PC-9 (cell line): ENCODE data around the gene GUCY1A2. TPM values are rescaled to one million over a fixed set of nuclear protein-coding genes. Genes with fewer than 3 reads are reported as not detected.

Source experiments
- BruUV-seq: library from RNA; stranded (reverse); fragments of 400-500 nt; replicated peaks from 2 replicates; lab custom pipeline; 2021; lab: Mats Ljungman, UMichigan
- CTCF ChIA-PET: fragments of 300-600 bp; sonication (Branson Sonifier 250); formaldehyde crosslinking; loops from one replicate; lab custom pipeline; 2022; ENCODE audit warnings: antibody characterized with exemption; lab: Charles Lee
- POLR2A ChIA-PET: fragments of 300-600 bp; sonication (Branson Sonifier 250); formaldehyde crosslinking; loops from one replicate; lab custom pipeline; 2022; ENCODE audit warnings: antibody characterized with exemption; ENCODE audit not compliant: unreplicated experiment; lab: Charles Lee
- DNase-seq, 2 experiments: peaks; one replicate each; pipeline versions ENCODE4 v3.0.0 to v3.0.0-alpha.2; 2015 to 2022; ENCODE audit warnings: mixed read lengths in 1 of 2
- H2AFZ ChIP-seq: fragments of 200-600 bp; sonication (generic); 2 replicates; pipeline ENCODE4 v1.8.1; 2017; ENCODE audit warnings: antibody characterized with exemption
- H3F3A ChIP-seq: fragments of 200-600 bp; sonication (generic); 2 replicates; pipeline ENCODE4 v1.8.1; 2017; ENCODE audit warnings: antibody characterized with exemption, mild to moderate bottlenecking, low read depth; ENCODE audit not compliant: insufficient read depth
- H3K27ac ChIP-seq: fragments of 200-600 bp; sonication (generic); 2 replicates; pipeline ENCODE4 v1.6.1; 2016; ENCODE audit warnings: mixed run types
- H3K27me3 ChIP-seq: fragments of 200-600 bp; sonication (generic); 2 replicates; pipeline ENCODE4 v1.6.1; 2016; ENCODE audit warnings: low read depth, mixed run types; ENCODE audit not compliant: insufficient read depth
- H3K36me3 ChIP-seq: fragments of 200-600 bp; sonication (generic); 2 replicates; pipeline ENCODE4 v1.6.1; 2016; ENCODE audit warnings: low read depth, mixed run types
- H3K4me1 ChIP-seq: fragments of 200-600 bp; sonication (generic); replicated peaks from 2 replicates; pipeline ENCODE4 v1.6.1; 2016; ENCODE audit warnings: mixed run types; ENCODE audit not compliant: insufficient read depth
- H3K4me2 ChIP-seq: fragments of 200-600 bp; sonication (generic); 2 replicates; pipeline ENCODE4 v1.6.1; 2017; ENCODE audit warnings: mixed run types
- H3K4me3 ChIP-seq: fragments of 200-600 bp; sonication (generic); 2 replicates; pipeline ENCODE4 v1.6.1; 2016; ENCODE audit warnings: mixed run types
- H3K79me2 ChIP-seq: fragments of 200-600 bp; sonication (generic); 2 replicates; pipeline ENCODE4 v1.6.1; 2017; ENCODE audit warnings: low read depth, mixed run types
- H3K9me2 ChIP-seq: fragments of 200-600 bp; sonication (generic); 2 replicates; pipeline ENCODE4 v1.8.1; 2017; ENCODE audit warnings: mild to moderate bottlenecking; ENCODE audit not compliant: insufficient read depth
- H3K9me3 ChIP-seq: fragments of 200-600 bp; sonication (generic); 2 replicates; pipeline ENCODE4 v1.8.1; 2016; ENCODE audit warnings: low read depth; ENCODE audit not compliant: insufficient read depth
- H4K20me1 ChIP-seq: fragments of 200-600 bp; sonication (generic); 2 replicates; pipeline ENCODE4 v1.8.1; 2017; ENCODE audit not compliant: insufficient read depth
- EZH2 ChIP-seq: fragments of 200-600 bp; sonication (generic); IDR thresholded peaks from 2 replicates; pipeline ENCODE4 v1.8.0; 2017; ENCODE audit warnings: antibody characterized with exemption, low read depth
- intact Hi-C: fragments of 100-400 bp; cut with micrococcal nuclease; formaldehyde crosslinking; loops from one replicate; pipeline ENCODE4 v1.10.0; 2022; ENCODE audit not compliant: unreplicated experiment
- total RNA-seq: library from RNA; stranded (reverse); gene quantifications from 2 replicates; pipeline ENCODE4 v1.2.3, GENCODE V29; 2021
- TF ChIP-seq, protein P1 (sequence below): fragments of 200-600 bp; sonication (generic); conservative IDR thresholded peaks from 2 replicates; pipeline ENCODE4 v1.6.1; 2017; ENCODE audit warnings: mixed run types, antibody characterized with exemption, mild to moderate bottlenecking, moderate library complexity

Gene GUCY1A2
- total RNA-seq, 1 experiment from 2014 or later, result not detected

DNA sequence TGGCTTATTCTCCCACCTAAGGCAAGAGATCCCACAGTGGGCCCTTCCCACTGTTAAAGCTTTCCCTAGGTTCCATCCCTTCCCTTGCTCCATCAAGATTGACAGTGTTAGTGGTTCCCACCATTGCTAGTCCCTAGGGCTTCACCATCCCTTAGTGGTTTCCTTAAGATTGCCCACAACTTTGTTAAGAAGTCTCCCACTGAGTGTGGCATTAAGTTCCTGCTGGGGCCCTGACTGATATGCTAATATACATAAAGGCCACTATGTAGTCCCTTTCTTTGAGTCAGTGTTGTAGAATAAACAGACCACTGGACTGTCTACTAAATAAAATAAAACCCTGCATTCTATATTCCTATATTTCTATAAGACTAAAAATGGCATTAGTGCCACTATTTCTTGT lies 176.1 kb downstream of the GUCY1A2 start:
- H3K27me3 ChIP-seq, result no peaks in the 10 kb centered on the region
- H3K36me3 ChIP-seq, result no peaks in the 10 kb centered on the region
- CTCF ChIA-PET, result no interaction called here
- H3F3A ChIP-seq, result no peaks in the 10 kb centered on the region
- no peak for DNase-seq
- no TSS peak for BruUV-seq
- no peaks in the 10 kb centered on the region for H4K20me1 ChIP-seq
- no peaks in the 10 kb centered on the region for H3K79me2 ChIP-seq
- no peak overlapping the region for H2AFZ ChIP-seq
- no peaks in the 10 kb centered on the region for H3K4me1 ChIP-seq
- H3K27ac ChIP-seq, result no peak overlapping the region
- POLR2A ChIA-PET, result no interaction called here
- intact Hi-C loops, result no loop called here
- no peak overlapping the region for H3K4me2 ChIP-seq
- H3K9me3 ChIP-seq, result no peaks in the 10 kb centered on the region
- H3K4me3 ChIP-seq, result no peak overlapping the region
- no peak for TF ChIP-seq EZH2
- TF ChIP-seq, protein P1, sequence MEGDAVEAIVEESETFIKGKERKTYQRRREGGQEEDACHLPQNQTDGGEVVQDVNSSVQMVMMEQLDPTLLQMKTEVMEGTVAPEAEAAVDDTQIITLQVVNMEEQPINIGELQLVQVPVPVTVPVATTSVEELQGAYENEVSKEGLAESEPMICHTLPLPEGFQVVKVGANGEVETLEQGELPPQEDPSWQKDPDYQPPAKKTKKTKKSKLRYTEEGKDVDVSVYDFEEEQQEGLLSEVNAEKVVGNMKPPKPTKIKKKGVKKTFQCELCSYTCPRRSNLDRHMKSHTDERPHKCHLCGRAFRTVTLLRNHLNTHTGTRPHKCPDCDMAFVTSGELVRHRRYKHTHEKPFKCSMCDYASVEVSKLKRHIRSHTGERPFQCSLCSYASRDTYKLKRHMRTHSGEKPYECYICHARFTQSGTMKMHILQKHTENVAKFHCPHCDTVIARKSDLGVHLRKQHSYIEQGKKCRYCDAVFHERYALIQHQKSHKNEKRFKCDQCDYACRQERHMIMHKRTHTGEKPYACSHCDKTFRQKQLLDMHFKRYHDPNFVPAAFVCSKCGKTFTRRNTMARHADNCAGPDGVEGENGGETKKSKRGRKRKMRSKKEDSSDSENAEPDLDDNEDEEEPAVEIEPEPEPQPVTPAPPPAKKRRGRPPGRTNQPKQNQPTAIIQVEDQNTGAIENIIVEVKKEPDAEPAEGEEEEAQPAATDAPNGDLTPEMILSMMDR, result no peak
- no peaks in the 10 kb centered on the region for H3K9me2 ChIP-seq

DNA sequence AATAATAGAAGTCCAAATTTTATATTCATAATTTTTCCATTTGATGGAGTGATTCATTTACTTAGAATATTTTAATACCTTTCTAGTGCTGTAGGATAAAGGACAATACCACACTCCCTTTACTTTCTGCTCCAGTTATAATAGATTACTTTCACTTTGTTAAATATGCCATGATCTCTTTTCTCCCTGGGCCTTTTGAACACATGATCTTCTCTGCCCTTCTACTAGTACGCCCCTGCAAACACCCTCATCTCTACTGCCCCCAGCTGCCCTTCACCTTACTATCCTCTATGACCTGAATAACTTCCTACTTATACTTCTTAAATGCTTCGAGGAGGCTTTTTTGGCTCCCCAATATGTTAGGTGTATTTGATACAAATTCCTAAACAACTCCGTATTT lies 177.3 kb downstream of the GUCY1A2 start:
- TF ChIP-seq, protein P1, result no peak
- TF ChIP-seq EZH2, result no peak
- H2AFZ ChIP-seq, result peak overlapping the region; percentile 56; the same call in 1 of the 2 replicates
- no peaks in the 10 kb centered on the region for H3K36me3 ChIP-seq
- no peaks in the 10 kb centered on the region for H4K20me1 ChIP-seq
- H3K27ac ChIP-seq, result no peak overlapping the region
- CTCF ChIA-PET, result no interaction called here
- H3K4me2 ChIP-seq, result peak overlapping the region; percentile 32
- BruUV-seq, result no TSS peak
- intact Hi-C loops, result no loop called here
- no peaks in the 10 kb centered on the region for H3K27me3 ChIP-seq
- no peak for DNase-seq
- no peaks in the 10 kb centered on the region for H3K9me3 ChIP-seq
- no peaks in the 10 kb centered on the region for H3K79me2 ChIP-seq
- H3K9me2 ChIP-seq, result no peaks in the 10 kb centered on the region
- POLR2A ChIA-PET, result no interaction called here
- no peaks in the 10 kb centered on the region for H3F3A ChIP-seq
- H3K4me3 ChIP-seq, result no peak overlapping the region
- H3K4me1 ChIP-seq, result no peaks in the 10 kb centered on the region

DNA sequence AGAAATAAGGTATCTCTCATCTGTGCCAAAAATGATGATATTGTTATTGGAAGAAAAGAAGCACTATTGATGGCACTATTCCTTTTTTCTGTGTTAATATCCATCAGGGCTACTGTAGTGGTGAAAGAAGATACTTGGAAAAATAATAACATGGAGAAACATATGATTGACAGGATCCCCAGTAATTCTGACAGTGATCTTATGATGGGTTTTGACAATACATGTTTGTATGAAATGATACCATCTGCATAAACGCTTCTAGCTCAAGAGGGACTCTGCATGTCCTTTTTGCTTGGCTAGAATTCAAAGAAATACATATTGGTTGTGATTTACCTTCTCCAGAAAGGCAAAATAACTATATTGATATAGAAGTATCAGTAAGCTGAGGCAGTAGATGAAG lies 178.1 kb downstream of the GUCY1A2 start:
- Histone ChIP-seq H3K27ac (no peak overlapping the region), H3F3A (no peaks in the 10 kb centered on the region), H2AFZ (no peak overlapping the region), H3K79me2 (no peaks in the 10 kb centered on the region), H3K36me3 (no peaks in the 10 kb centered on the region), H3K4me3 (no peak overlapping the region), H3K4me1 (no peaks in the 10 kb centered on the region), H3K4me2 (no peak overlapping the region), H3K9me2 (no peaks in the 10 kb centered on the region), H3K27me3 (no peaks in the 10 kb centered on the region), H3K9me3 (no peaks in the 10 kb centered on the region), H4K20me1 (no peaks in the 10 kb centered on the region)
- DNase-seq, result no peak
- ChIA-PET CTCF (no interaction called here), POLR2A (no interaction called here)
- BruUV-seq, result no TSS peak
- intact Hi-C loops, result no loop called here
- no peak for TF ChIP-seq EZH2
- TF ChIP-seq, protein P1, result no peak
